CD4-positive, alpha-beta T cell treated with Interleukin-6 for 4 hours (primary cell): ENCODE results near the gene ANGEL2.
"Not testable (repeated sequence)": the region's sequence is repeated elsewhere in the genome, so short reads cannot be mapped to it uniquely, and the experiment has no call there.

ENCODE experiments used
- DNase-seq: peaks from one replicate; pipeline ENCODE4 v3.0.0-alpha.2; 2020; ENCODE audit warnings: mixed read lengths

ANGEL2 gene

GRCh38 chr1:212974711-212975110 is 41.0 kb downstream of the ANGEL2 start:
- DNase-seq, result no peak

DNA sequence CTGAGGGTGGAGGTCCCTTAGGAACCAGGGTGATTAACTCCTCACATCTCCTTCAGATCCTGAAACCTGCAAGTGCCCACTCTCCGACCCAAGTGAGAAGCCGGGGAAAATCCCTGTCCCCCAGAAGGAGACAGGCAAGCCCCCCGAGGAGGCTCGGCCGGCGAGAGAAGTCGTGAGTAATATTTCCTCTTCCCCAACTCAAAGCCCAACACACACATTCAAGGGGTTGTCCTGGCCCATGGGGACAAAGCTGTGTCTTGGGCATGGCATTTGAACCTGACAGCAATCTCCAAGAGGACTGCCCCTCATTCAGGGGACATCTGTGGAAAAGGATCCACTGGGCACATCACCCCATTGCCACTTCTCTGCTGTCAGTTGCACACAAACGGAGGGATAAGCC is 41.8 kb downstream of the ANGEL2 start:
- no peak for DNase-seq

DNA sequence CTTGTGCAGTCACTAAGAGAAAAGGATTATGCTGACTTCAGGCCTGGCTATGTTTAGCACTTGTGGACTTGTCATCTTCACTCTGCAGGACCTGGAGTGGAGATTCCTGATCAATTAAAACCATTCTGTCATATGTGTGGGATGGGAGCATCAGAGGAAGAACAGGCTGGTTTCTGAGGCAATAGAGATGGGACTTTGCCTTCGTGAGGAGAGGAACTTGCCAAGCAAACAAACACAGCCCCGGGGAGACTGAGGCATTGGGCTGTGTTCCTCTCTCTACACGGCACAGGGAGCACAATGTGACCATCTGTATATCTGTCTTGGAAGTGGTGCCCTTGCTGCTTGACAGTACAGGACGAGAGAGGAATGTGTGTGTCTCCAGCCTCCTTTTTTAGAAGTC is 42.2 kb downstream of the ANGEL2 start:
- no peak for DNase-seq

GRCh38 chr1:212971312-212971711 is 44.4 kb downstream of the ANGEL2 start:
- no peak for DNase-seq

- DNase-seq, result no peak
Measured at GRCh38 chr1:212970085-212970484, 45.6 kb downstream of the ANGEL2 start.

- no peak for DNase-seq
Measured at GRCh38 chr1:212968368-212968863, 47.3 kb downstream of the ANGEL2 start.

DNA sequence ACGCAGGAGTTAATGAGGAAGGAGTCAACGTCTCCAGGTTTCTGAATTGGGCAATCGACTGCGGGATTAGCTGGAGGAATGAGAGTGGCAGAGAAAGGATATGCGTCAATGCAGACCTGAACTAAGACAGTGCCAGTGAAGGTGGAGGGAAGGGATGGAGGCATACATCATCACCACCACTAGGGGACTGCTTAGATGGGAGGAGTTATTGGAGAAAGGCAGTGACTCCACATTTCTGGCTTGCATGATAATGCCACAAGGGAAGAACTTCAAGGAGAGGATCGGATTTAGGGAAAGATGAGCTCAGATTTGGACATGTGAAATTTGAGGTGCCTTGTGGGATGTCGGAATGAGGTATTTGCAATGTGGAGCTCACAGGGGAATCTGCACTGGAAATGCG is 47.9 kb downstream of the ANGEL2 start:
- no peak for DNase-seq

- DNase-seq, result no peak
Measured at GRCh38 chr1:212966616-212967015, 49.1 kb downstream of the ANGEL2 start.

DNA sequence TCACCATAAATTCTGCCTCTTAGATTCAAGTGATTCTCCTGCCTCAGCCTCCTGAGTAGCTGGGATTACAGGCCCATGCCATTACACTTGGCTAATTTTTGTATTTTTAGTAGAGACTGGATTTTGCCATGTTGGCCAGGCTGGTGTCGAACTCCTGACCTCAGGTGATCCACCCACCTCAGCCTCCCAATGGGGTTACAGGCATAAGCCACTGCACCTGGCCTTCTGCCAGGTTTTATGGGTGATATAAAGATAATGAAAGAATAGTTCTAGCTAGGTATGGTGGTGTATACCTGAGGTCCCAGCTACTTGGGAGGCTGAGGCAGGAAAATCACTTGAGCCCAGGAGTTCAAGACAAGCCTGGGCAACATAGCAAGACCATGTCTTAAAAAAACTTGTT is 50.7 kb downstream of the ANGEL2 start:
- not testable (repeated sequence) for DNase-seq

GRCh38 chr1:212964102-212964501 is 51.6 kb downstream of the ANGEL2 start:
- DNase-seq, result no peak

- DNase-seq, result no peak
Measured at GRCh38 chr1:212962509-212962908, 53.2 kb downstream of the ANGEL2 start.

GRCh38 chr1:212960932-212961331 is 54.7 kb downstream of the ANGEL2 start:
- DNase-seq, result no peak

GRCh38 chr1:212959266-212960220 is 56.1 kb downstream of the ANGEL2 start:
- DNase-seq, result no peak

GRCh38 chr1:212958175-212958574 is 57.5 kb downstream of the ANGEL2 start:
- DNase-seq, result no peak

GRCh38 chr1:212957546-212957945 is 58.1 kb downstream of the ANGEL2 start:
- DNase-seq, result no peak

GRCh38 chr1:212955961-212956620 is 59.6 kb downstream of the ANGEL2 start:
- no peak for DNase-seq

DNA sequence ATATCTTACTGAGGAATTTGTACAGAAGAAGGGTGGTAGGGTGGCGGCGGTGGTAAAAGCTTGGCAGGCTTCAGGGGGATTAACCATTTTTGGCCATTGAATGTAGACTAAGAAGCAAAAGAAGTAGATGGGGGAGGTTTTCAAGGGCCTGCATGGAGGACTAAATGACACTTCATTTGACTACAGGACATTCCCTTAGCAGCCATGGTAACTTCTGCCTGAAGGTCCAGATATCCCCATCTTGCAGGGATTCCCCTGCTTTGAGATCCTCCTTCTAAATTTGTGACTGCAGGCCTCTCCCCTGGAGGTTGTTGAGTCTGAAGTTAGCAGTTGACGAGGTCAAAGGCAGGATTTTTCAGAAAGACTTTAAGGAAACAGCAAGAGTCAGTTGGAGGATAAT is 60.6 kb downstream of the ANGEL2 start:
- no peak for DNase-seq

- no peak for DNase-seq
Measured at GRCh38 chr1:212954514-212954913, 61.2 kb downstream of the ANGEL2 start.

- DNase-seq, result no peak
Measured at GRCh38 chr1:212953321-212953720, 62.3 kb downstream of the ANGEL2 start.

GRCh38 chr1:212952641-212952976 is 63.1 kb downstream of the ANGEL2 start:
- DNase-seq, result no peak

GRCh38 chr1:212951947-212952640 is 63.6 kb downstream of the ANGEL2 start:
- DNase-seq, result no peak

- DNase-seq, result no peak
Measured at GRCh38 chr1:212951126-212951946, 64.3 kb downstream of the ANGEL2 start.
